IMR-90 (cell line): ENCODE data around the gene OSMR. TPM values are rescaled to one million over a fixed set of nuclear protein-coding genes. Genes with fewer than 3 reads are reported as not detected.

Source experiments
- ATAC-seq: fragments of 200-7000 bp; cut with Tn5 transposase; 2 replicates; pipeline ENCODE4 v1.9.1; 2020; ENCODE audit warnings: low read depth, mild to moderate bottlenecking, moderate library complexity
- BruUV-seq: library from RNA; stranded (reverse); fragments of 400-500 nt; replicated peaks from 2 replicates; lab custom pipeline; 2021; lab: Mats Ljungman, UMichigan
- CTCF ChIA-PET: fragments of 300-600 bp; formaldehyde crosslinking; extraction: SDS; loops from one replicate; lab custom pipeline; 2021; ENCODE audit warnings: antibody characterized with exemption; lab: Yijun Ruan, JAX
- POLR2A ChIA-PET: fragments of 300-600 bp; sonication (Branson Sonifier 250); formaldehyde crosslinking; loops from one replicate; lab custom pipeline; 2022; ENCODE audit warnings: antibody characterized with exemption; ENCODE audit not compliant: unreplicated experiment; lab: Charles Lee
- DNase-seq: peaks from one replicate; pipeline ENCODE4 v3.0.0; 2013
- H2AFZ ChIP-seq: replicated peaks from 2 replicates; pipeline ENCODE3; 2013; ENCODE audit warnings: low read length, mild to moderate bottlenecking; ENCODE audit not compliant: poor library complexity
- H2AK5ac ChIP-seq: 2 replicates; pipeline ENCODE4 v1.6.1; 2013; ENCODE audit warnings: low read depth, low read length, inconsistent platforms
- H2AK9ac ChIP-seq: replicated peaks from 2 replicates; pipeline ENCODE3; 2013; ENCODE audit warnings: mild to moderate bottlenecking, low read depth, low read length, moderate library complexity; ENCODE audit not compliant: poor library complexity
- H2BK120ac ChIP-seq: 2 replicates; pipeline ENCODE4 v1.6.1; 2013; ENCODE audit warnings: low read depth, low read length, inconsistent platforms
- H2BK15ac ChIP-seq: 3 replicates; pipeline ENCODE4 v1.6.1; 2013; ENCODE audit warnings: low read depth, low read length, inconsistent platforms
- H2BK20ac ChIP-seq: 2 replicates; pipeline ENCODE4 v1.6.1; 2013; ENCODE audit warnings: low read depth, mild to moderate bottlenecking, inconsistent platforms, low read length, moderate library complexity
- H2BK5ac ChIP-seq: 2 replicates; pipeline ENCODE4 v1.6.1; 2013; ENCODE audit warnings: mild to moderate bottlenecking, low read depth, low read length, inconsistent platforms; ENCODE audit not compliant: poor library complexity, severe bottlenecking
- H3K14ac ChIP-seq: replicated peaks from 2 replicates; pipeline ENCODE4 v1.6.1; 2013; ENCODE audit warnings: low read depth, low read length, inconsistent platforms
- H3K18ac ChIP-seq: 2 replicates; pipeline ENCODE4 v1.6.1; 2013; ENCODE audit warnings: low read depth, low read length, control low read depth
- H3K23ac ChIP-seq: 2 replicates; pipeline ENCODE4 v1.6.1; 2013; ENCODE audit warnings: low read depth, low read length, inconsistent platforms
- H3K27ac ChIP-seq: 2 replicates; pipeline ENCODE4 v1.5.1; 2013; ENCODE audit warnings: mild to moderate bottlenecking, control low read depth, low read length; ENCODE audit not compliant: insufficient read depth
- H3K27me3 ChIP-seq: 2 replicates; pipeline ENCODE4 v1.6.1; 2013; ENCODE audit warnings: low read length; ENCODE audit not compliant: control insufficient read depth, insufficient read depth
- H3K36me3 ChIP-seq: 2 replicates; pipeline ENCODE4 v1.6.1; 2013; ENCODE audit warnings: low read length, mixed read lengths; ENCODE audit not compliant: control insufficient read depth, insufficient read depth
- H3K4ac ChIP-seq: 2 replicates; pipeline ENCODE4 v1.6.1; 2013; ENCODE audit warnings: low read depth, low read length, inconsistent platforms
- H3K4me1 ChIP-seq: 2 replicates; pipeline ENCODE4 v1.6.1; 2013; ENCODE audit warnings: low read length, mixed read lengths; ENCODE audit not compliant: control insufficient read depth, insufficient read depth
- H3K4me2 ChIP-seq: 2 replicates; pipeline ENCODE4 v1.6.1; 2013; ENCODE audit warnings: low read depth, mild to moderate bottlenecking, control low read depth, low read length, moderate library complexity
- H3K4me3 ChIP-seq: 2 replicates; pipeline ENCODE4 v1.5.1; 2013; ENCODE audit warnings: low read depth, mild to moderate bottlenecking, control low read depth, low read length, moderate library complexity; ENCODE audit not compliant: insufficient read depth
- H3K56ac ChIP-seq: 2 replicates; pipeline ENCODE4 v1.6.1; 2013; ENCODE audit warnings: low read length, inconsistent platforms; ENCODE audit not compliant: insufficient read depth; ENCODE audit errors: extremely low read depth
- H3K79me1 ChIP-seq, 2 experiments: 2 replicates each; pipeline ENCODE4 v1.6.1; 2013; ENCODE audit warnings: low read length in 2 of 2, inconsistent platforms in 1 of 2, low read depth in 1 of 2
- H3K9ac ChIP-seq: 2 replicates; pipeline ENCODE4 v1.6.1; 2013; ENCODE audit warnings: low read depth, low read length, control low read depth
- H3K9me1 ChIP-seq: 2 replicates; pipeline ENCODE4 v1.6.1; 2013; ENCODE audit warnings: low read length, inconsistent platforms; ENCODE audit not compliant: insufficient read depth
- H3K9me3 ChIP-seq: 2 replicates; pipeline ENCODE4 v1.6.1; 2013; ENCODE audit warnings: low read length; ENCODE audit not compliant: control insufficient read depth, insufficient read depth
- H4K20me1 ChIP-seq: 2 replicates; pipeline ENCODE4 v1.6.1; 2013; ENCODE audit warnings: low read length, inconsistent platforms; ENCODE audit not compliant: insufficient read depth
- H4K5ac ChIP-seq: 2 replicates; pipeline ENCODE4 v1.6.1; 2013; ENCODE audit warnings: mild to moderate bottlenecking, low read depth, low read length, control low read depth
- H4K8ac ChIP-seq, 2 experiments: 2 replicates each; pipeline ENCODE4 v1.6.1; 2013; ENCODE audit warnings: low read depth in 2 of 2, low read length in 2 of 2, control low read depth in 1 of 2, inconsistent platforms in 1 of 2
- H4K91ac ChIP-seq: 2 replicates; pipeline ENCODE4 v1.6.1; 2013; ENCODE audit warnings: low read depth, low read length, inconsistent platforms; ENCODE audit not compliant: insufficient read depth
- CTCF ChIP-seq: conservative IDR thresholded peaks from 2 replicates; pipeline ENCODE4 v1.5.1; 2012; ENCODE audit warnings: mild to moderate bottlenecking, low read depth, low read length, improper control_type of control experiment
- MAFK ChIP-seq: IDR thresholded peaks from 2 replicates; pipeline ENCODE4 v1.6.1; 2012; ENCODE audit warnings: low read depth, low read length, improper control_type of control experiment
- MAZ ChIP-seq: IDR thresholded peaks from 2 replicates; pipeline ENCODE4 v1.6.1; 2012; ENCODE audit warnings: low read depth, mild to moderate bottlenecking, low read length, improper control_type of control experiment, moderate library complexity, borderline replicate concordance
- MXI1 ChIP-seq: IDR thresholded peaks from 2 replicates; pipeline ENCODE4 v1.6.1; 2012; ENCODE audit warnings: low read depth, mild to moderate bottlenecking, low read length, moderate library complexity, borderline replicate concordance
- NFE2L2 ChIP-seq: fragments of 150-350 bp; IDR thresholded peaks from 2 replicates; pipeline ENCODE4 v1.6.1; 2016; ENCODE audit warnings: low read depth, mild to moderate bottlenecking, low read length
- POLR2A ChIP-seq: IDR thresholded peaks from 2 replicates; pipeline ENCODE4 v1.6.1; 2012; ENCODE audit warnings: mild to moderate bottlenecking, low read depth, low read length
- RCOR1 ChIP-seq: IDR thresholded peaks from 2 replicates; pipeline ENCODE4 v1.6.1; 2012; ENCODE audit warnings: mild to moderate bottlenecking, low read length, improper control_type of control experiment; ENCODE audit not compliant: insufficient replicate concordance
- RFX5 ChIP-seq: IDR thresholded peaks from 2 replicates; pipeline ENCODE4 v1.8.0; 2012; ENCODE audit warnings: low read depth, mild to moderate bottlenecking, low read length, moderate library complexity
- USF2 ChIP-seq: fragments of 150-350 bp; IDR thresholded peaks from 2 replicates; pipeline ENCODE4 v1.6.1; 2017; ENCODE audit warnings: mild to moderate bottlenecking, antibody characterized with exemption, low read length, low read depth
- WGBS, 2 experiments: methylation state at CpG; one replicate each; pipeline versions ENCODE4 v1.1.5 to v1.1.7; 2013; ENCODE audit warnings: missing lambda C conversion rate in 2 of 2; ENCODE audit not compliant: insufficient read length in 1 of 2; ENCODE audit errors: extremely low coverage in 2 of 2; 5-methylcytosine and 5-hydroxymethylcytosine counted together
- dilution Hi-C: fragments of 300-500 bp; cut with HindIII; formaldehyde crosslinking; loops from one replicate; pipeline ENCODE4 v1.14.3; 2018; ENCODE audit warnings: low sequenced_read_pairs; ENCODE audit not compliant: unreplicated experiment
- in situ Hi-C: fragments of 300-500 bp; cut with MboI; formaldehyde crosslinking; loops from 3 replicates; pipeline ENCODE4 v1.14.3; 2019; ENCODE audit warnings: low sequenced_read_pairs, inconsistent platforms, mixed read lengths
- intact Hi-C: fragments of 100-400 bp; cut with micrococcal nuclease; formaldehyde crosslinking; loops from 2 replicates; pipeline ENCODE4 v1.10.0; 2022
- polyA plus RNA-seq, 3 experiments: library from polyadenylated mRNA; depleted of rRNA; stranded (reverse); fragments of >200 nt; gene quantifications; 2 replicates each; pipeline ENCODE4 v1.2.3, GENCODE V29; 2012; ENCODE audit warnings: low replicate concordance in 1 of 3
- total RNA-seq: library from RNA; depleted of rRNA; stranded (reverse); fragments of >200 nt; gene quantifications from 2 replicates; pipeline ENCODE4 v1.2.3, GENCODE V29; 2012
- TF ChIP-seq, protein P1 (sequence below): fragments of 150-350 bp; IDR thresholded peaks from 2 replicates; pipeline ENCODE4 v1.6.1; 2016; ENCODE audit warnings: low read depth, mild to moderate bottlenecking, low read length, moderate library complexity, borderline replicate concordance

The OSMR gene
- total and polyA plus RNA-seq, 2 of the 4 experiments (the other 2 are of a cell fraction), result 41.6 to 48.7 TPM

- peak; percentile 80 for DNase-seq
- H3K27ac ChIP-seq, result peak overlapping the region; percentile 83; the same call in 1 of the 2 replicates
- in situ Hi-C loops, result no loop called here
These were observed 79.5 kb downstream of the OSMR start for GRCh38 chr5:38925154-38925925.

More at GRCh38 chr5:38925154-38925925, 79.5 kb downstream of the OSMR start:
- BruUV-seq, result no TSS peak
- Histone ChIP-seq H3K4me3 (no peak overlapping the region), H3K9me3 (no peaks in the 10 kb centered on the region), H4K91ac (no peak overlapping the region), H3K36me3 (peaks cover 48% of the 10 kb centered on the region), H2AK9ac (no peak overlapping the region), H2AK5ac (0 out of 2 replicates have a peak overlapping the region, but pooled peaks have one; percentile 20), H4K5ac (peak overlapping the region; percentile 14; the same call in 1 of the 2 replicates), H3K4me2 (no peak overlapping the region; the same call in 1 of the 2 replicates), H2BK15ac (no peak overlapping the region), H2BK20ac (no peak overlapping the region), H3K23ac (no peak overlapping the region), H3K4ac (peak overlapping the region; percentile 44; the same call in 1 of the 2 replicates), H3K9me1 (peaks cover 8% of the 10 kb centered on the region), H4K8ac (peak overlapping the region in 1 of 2 experiments; percentile 31; a peak in 1 of 4 replicates), H3K79me1 (peaks cover 8 to 27% of the 10 kb centered on the region in 2 experiments; a peak in 3 of 4 replicates), H3K4me1 (peaks cover 15% of the 10 kb centered on the region), H3K56ac (no peak overlapping the region), H3K18ac (peak overlapping the region; percentile 47), H3K14ac (0 out of 2 replicates have a peak overlapping the region, but pooled peaks have one; percentile 50), H2BK120ac (0 out of 2 replicates have a peak overlapping the region, but pooled peaks have one; percentile 21), H4K20me1 (peaks cover 21% of the 10 kb centered on the region), H3K27me3 (no peaks in the 10 kb centered on the region), H2AFZ (no peak overlapping the region), H3K9ac (peak overlapping the region; percentile 61; the same call in 1 of the 2 replicates), H2BK5ac (peak overlapping the region; percentile 72)
- intact Hi-C loops, result loop anchor here (10.0 kb wide), 1 partner anchor 371 kb away; the partner anchor contains the start of gene LIFR
- 40% methylated on average over 1 of the region's 6 CpGs; no CpG with 5 or more reads in 1 of the 2 experiments for WGBS, 2 experiments
- dilution Hi-C loops, result no loop called here
- TF ChIP-seq RCOR1, result no peak
- TF ChIP-seq CTCF, result no peak
- TF ChIP-seq, protein P1, sequence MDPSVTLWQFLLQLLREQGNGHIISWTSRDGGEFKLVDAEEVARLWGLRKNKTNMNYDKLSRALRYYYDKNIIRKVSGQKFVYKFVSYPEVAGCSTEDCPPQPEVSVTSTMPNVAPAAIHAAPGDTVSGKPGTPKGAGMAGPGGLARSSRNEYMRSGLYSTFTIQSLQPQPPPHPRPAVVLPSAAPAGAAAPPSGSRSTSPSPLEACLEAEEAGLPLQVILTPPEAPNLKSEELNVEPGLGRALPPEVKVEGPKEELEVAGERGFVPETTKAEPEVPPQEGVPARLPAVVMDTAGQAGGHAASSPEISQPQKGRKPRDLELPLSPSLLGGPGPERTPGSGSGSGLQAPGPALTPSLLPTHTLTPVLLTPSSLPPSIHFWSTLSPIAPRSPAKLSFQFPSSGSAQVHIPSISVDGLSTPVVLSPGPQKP, result no peak
- no peak for TF ChIP-seq MXI1
- no peak for TF ChIP-seq MAFK
- TF ChIP-seq USF2, result no peak
- TF ChIP-seq NFE2L2, result no peak
- no peak for TF ChIP-seq RFX5
- TF ChIP-seq POLR2A, result no peak
- no peak for TF ChIP-seq MAZ
- POLR2A ChIA-PET, result no interaction called here
- CTCF ChIA-PET, result interaction anchor here (0.6 to 1.0 kb wide), 2 partner anchors 43 to 484 kb away, joined by 3 to 5 read pairs; no protein-coding TSS in a partner anchor
- ATAC-seq, result peak; percentile 85
